Ishikawa (cell line): ENCODE data around the gene EXTL2.

ENCODE experiments used
- CEBPB ChIP-seq: IDR thresholded peaks from 2 replicates; pipeline ENCODE4 v1.6.1; 2012
- CREB1 ChIP-seq: IDR thresholded peaks from 2 replicates; pipeline ENCODE4 v1.6.1; 2012; ENCODE audit warnings: low read depth
- EP300 ChIP-seq: IDR thresholded peaks from 2 replicates; pipeline ENCODE4 v1.6.1; 2012; ENCODE audit warnings: borderline replicate concordance
- FOXM1 ChIP-seq: IDR thresholded peaks from 2 replicates; pipeline ENCODE4 v1.6.1; 2012; ENCODE audit warnings: low read depth, borderline replicate concordance
- TAF1 ChIP-seq: IDR thresholded peaks from 2 replicates; pipeline ENCODE4 v1.6.1; 2012; ENCODE audit warnings: low read depth, mild to moderate bottlenecking
- YY1 ChIP-seq: IDR thresholded peaks from 2 replicates; pipeline ENCODE4 v1.6.1; 2012; ENCODE audit warnings: low read depth
- ZBTB7A ChIP-seq: IDR thresholded peaks from 2 replicates; pipeline ENCODE4 v1.6.1; 2012; ENCODE audit warnings: low read depth
- TF ChIP-seq, protein P1 (sequence below): IDR thresholded peaks from 2 replicates; pipeline ENCODE4 v1.6.1; 2012; ENCODE audit warnings: low read depth, mild to moderate bottlenecking
- TF ChIP-seq, protein P2 (sequence below): IDR thresholded peaks from 2 replicates; pipeline ENCODE4 v1.6.1; 2012

- TF ChIP-seq, protein P1, sequence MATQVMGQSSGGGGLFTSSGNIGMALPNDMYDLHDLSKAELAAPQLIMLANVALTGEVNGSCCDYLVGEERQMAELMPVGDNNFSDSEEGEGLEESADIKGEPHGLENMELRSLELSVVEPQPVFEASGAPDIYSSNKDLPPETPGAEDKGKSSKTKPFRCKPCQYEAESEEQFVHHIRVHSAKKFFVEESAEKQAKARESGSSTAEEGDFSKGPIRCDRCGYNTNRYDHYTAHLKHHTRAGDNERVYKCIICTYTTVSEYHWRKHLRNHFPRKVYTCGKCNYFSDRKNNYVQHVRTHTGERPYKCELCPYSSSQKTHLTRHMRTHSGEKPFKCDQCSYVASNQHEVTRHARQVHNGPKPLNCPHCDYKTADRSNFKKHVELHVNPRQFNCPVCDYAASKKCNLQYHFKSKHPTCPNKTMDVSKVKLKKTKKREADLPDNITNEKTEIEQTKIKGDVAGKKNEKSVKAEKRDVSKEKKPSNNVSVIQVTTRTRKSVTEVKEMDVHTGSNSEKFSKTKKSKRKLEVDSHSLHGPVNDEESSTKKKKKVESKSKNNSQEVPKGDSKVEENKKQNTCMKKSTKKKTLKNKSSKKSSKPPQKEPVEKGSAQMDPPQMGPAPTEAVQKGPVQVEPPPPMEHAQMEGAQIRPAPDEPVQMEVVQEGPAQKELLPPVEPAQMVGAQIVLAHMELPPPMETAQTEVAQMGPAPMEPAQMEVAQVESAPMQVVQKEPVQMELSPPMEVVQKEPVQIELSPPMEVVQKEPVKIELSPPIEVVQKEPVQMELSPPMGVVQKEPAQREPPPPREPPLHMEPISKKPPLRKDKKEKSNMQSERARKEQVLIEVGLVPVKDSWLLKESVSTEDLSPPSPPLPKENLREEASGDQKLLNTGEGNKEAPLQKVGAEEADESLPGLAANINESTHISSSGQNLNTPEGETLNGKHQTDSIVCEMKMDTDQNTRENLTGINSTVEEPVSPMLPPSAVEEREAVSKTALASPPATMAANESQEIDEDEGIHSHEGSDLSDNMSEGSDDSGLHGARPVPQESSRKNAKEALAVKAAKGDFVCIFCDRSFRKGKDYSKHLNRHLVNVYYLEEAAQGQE: no peak
- TF ChIP-seq EP300: 0 out of 2 replicates have a peak, but pooled peaks have one; percentile 36
- no peak for TF ChIP-seq CREB1
- peak; percentile 81; the same call in 1 of the 2 replicates for TF ChIP-seq TAF1
- TF ChIP-seq, protein P2, sequence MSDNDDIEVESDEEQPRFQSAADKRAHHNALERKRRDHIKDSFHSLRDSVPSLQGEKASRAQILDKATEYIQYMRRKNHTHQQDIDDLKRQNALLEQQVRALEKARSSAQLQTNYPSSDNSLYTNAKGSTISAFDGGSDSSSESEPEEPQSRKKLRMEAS: peak; percentile 91
- TF ChIP-seq FOXM1: no peak
- TF ChIP-seq ZBTB7A: peak; percentile 54; the same call in 1 of the 2 replicates
- no peak for TF ChIP-seq YY1
- TF ChIP-seq CEBPB: no peak
These were observed 1.2 kb upstream of the EXTL2 start, which contains the start of gene SLC30A7 for GRCh38 chr1:100895540-100896480.
